ENCODE results near the gene RIBC2. TPM values are rescaled to one million over a fixed set of nuclear protein-coding genes. Genes with fewer than 3 reads are reported as not detected.

The RIBC2 gene
- total and polyA plus RNA-seq, 7 experiments from 2014 or later: 0.59 to 9.5 (median 1.4) TPM; not detected in 4

DNA sequence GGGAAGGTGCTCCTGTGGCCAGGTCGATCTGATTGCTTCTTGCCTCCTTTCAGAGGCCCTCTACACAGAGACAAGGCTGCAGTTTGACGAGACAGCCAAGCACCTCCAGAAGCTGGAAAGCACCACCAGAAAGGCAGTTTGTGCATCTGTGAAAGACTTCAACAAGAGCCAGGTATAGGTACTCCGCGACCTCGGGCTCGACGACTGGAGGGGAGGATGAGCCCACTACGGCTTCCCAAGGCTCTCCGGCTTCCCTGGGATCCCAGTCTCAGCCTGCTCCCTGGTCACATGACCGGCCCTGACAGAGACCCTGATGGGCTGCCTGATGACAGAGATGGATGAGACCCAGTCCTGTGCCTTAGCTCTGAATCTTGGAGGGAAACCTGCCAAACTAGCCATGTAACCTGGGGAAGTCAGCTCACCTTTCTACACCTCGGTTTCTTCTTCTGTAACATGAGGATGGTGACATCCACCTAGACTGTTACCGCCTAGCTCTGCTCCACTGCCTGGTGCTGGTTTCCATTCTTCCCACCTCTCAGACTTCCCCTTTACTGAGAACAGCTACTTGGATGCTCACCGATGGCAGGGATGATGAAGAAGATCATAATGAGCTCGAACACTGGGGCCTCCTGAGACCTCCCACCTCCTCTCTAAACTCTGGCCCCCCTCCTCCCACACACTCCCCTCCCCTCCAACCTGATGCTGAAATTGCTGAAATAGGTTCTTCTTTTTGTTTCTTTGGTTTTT is 8.9 kb downstream of the RIBC2 start:
- no peaks in the 10 kb centered on the region for H3K36me3 ChIP-seq (ENCODE audit: control insufficient read depth in 2 of 3, insufficient read depth in 3 of 3, low read length in 3 of 3)
- DNase-seq: no peak
- ATAC-seq: no peak
- Mint-ChIP-seq H3K27ac (no peak overlapping the region), H3K4me1 (peaks cover 0 to 7% (median 0%) of the 10 kb centered on the region in 7 donors), H3K9me3 (peaks cover 0 to 7% (median 0%) of the 10 kb centered on the region in 11 donors), H3K4me3 (no peak overlapping the region), H3K36me3 (peaks cover 0 to 30% (median 0%) of the 10 kb centered on the region in 5 donors), H3K27me3 (no peaks in the 10 kb centered on the region)
- no peak overlapping the region for H3K27ac ChIP-seq (ENCODE audit: low read depth, low read length)
- CTCF ChIA-PET: no interaction called here
- POLR2A ChIA-PET: interaction anchor here (0.6 kb wide), 1 partner anchor 175 kb away, joined by 5 read pairs; no protein-coding TSS in a partner anchor
- H3K9me3 ChIP-seq (ENCODE audit: control insufficient read depth in 2 of 3, low read length in 3 of 3): no peaks in the 10 kb centered on the region
- no peak overlapping the region for H3K4me3 ChIP-seq (ENCODE audit: low read length)
- no peaks in the 10 kb centered on the region for H3K27me3 ChIP-seq (ENCODE audit: control insufficient read depth in 2 of 2, insufficient read depth in 2 of 2, low read length in 2 of 2)
- H3K4me1 ChIP-seq (ENCODE audit: control insufficient read depth in 2 of 2, insufficient read depth in 2 of 2, low read length in 2 of 2): no peaks in the 10 kb centered on the region
- intact Hi-C loops (cut with micrococcal nuclease): loop anchor here in 1 of 2 donors (1.0 kb wide), 1 partner anchor 8 kb away; no protein-coding TSS in a partner anchor

DNA sequence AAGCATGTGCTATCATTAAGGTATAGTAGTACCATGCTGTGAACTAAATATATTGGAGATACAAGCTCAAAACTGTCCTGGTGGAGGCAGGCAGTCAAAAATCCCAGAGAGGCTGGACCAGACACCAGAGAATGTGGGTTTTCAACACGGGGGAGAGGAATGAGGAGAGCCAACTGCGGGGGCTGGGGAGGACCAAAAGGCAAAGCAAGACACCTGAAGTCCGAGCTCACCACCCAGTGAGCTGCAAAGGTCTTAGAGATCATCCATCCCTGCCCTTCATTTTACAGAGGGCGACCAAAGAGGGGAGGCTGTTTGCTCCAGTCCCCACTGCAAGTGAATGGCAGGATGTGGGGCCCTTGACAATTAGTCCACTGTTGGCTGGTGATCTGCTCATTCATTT is 10.0 kb downstream of the RIBC2 start:
- Mint-ChIP-seq H3K27me3 (no peaks in the 10 kb centered on the region), H3K4me3 (no peak overlapping the region), H3K36me3 (peaks cover 0 to 30% (median 0%) of the 10 kb centered on the region in 5 donors), H3K4me1 (peaks cover 0 to 11% (median 0%) of the 10 kb centered on the region in 7 donors), H3K27ac (no peak overlapping the region), H3K9me3 (peaks cover 0 to 7% (median 0%) of the 10 kb centered on the region in 11 donors)
- no peaks in the 10 kb centered on the region for H3K9me3 ChIP-seq (ENCODE audit: control insufficient read depth in 2 of 3, low read length in 3 of 3)
- DNase-seq (no peak), ATAC-seq (no peak)
- H3K4me3 ChIP-seq (ENCODE audit: low read length): no peak overlapping the region
- POLR2A ChIA-PET: no interaction called here
- intact Hi-C loops (cut with micrococcal nuclease): no loop called here
- no peak overlapping the region for H3K27ac ChIP-seq (ENCODE audit: low read depth, low read length)
- H3K27me3 ChIP-seq (ENCODE audit: control insufficient read depth in 2 of 2, insufficient read depth in 2 of 2, low read length in 2 of 2): no peaks in the 10 kb centered on the region
- H3K4me1 ChIP-seq (ENCODE audit: control insufficient read depth in 2 of 2, insufficient read depth in 2 of 2, low read length in 2 of 2): no peaks in the 10 kb centered on the region
- CTCF ChIA-PET: no interaction called here
- no peaks in the 10 kb centered on the region for H3K36me3 ChIP-seq (ENCODE audit: control insufficient read depth in 2 of 3, insufficient read depth in 3 of 3, low read length in 3 of 3)

DNA sequence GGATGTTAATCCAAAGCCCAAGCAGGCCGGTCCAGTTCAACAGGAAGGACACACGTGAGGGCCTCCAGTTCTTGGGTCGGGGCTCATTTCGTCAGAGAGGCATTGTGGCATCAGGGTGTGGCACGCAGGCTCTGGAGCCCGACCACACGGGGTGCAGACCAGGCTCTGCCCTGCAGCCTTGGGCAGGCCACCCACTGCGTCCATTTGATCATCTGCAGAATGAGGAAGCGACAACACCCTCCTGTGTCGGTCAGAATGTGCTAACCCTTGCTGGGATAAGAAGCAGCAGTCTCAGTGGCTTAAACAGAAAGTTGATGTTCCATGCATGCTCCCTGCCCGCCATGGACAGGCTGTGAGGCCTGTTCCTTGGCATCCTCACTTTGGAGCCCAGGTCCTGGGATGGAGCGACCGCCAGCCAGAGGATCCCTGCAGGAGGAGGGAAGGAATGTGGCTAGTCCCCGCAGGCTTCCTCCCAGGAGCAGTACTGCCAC is 10.8 kb downstream of the RIBC2 start:
- DNase-seq (no peak), ATAC-seq (peak; percentile 90)
- ChIA-PET POLR2A (no interaction called here), CTCF (no interaction called here)
- peaks cover 0 to 9% (median 0%) of the 10 kb centered on the region in 7 donors for H3K4me1 Mint-ChIP-seq
- H3K4me3 ChIP-seq (ENCODE audit: low read length): no peak overlapping the region
- intact Hi-C loops (cut with micrococcal nuclease): no loop called here
- no peaks in the 10 kb centered on the region for H3K36me3 ChIP-seq (ENCODE audit: control insufficient read depth in 2 of 3, insufficient read depth in 3 of 3, low read length in 3 of 3)
- H3K9me3 Mint-ChIP-seq: peaks cover 0 to 7% (median 0%) of the 10 kb centered on the region in 11 donors
- no peaks in the 10 kb centered on the region for H3K9me3 ChIP-seq (ENCODE audit: control insufficient read depth in 2 of 3, low read length in 3 of 3)
- H3K27me3 ChIP-seq (ENCODE audit: control insufficient read depth in 2 of 2, insufficient read depth in 2 of 2, low read length in 2 of 2): no peaks in the 10 kb centered on the region
- no peak overlapping the region for H3K4me3 Mint-ChIP-seq
- no peak overlapping the region for H3K27ac ChIP-seq (ENCODE audit: low read depth, low read length)
- no peak overlapping the region for H3K27ac Mint-ChIP-seq
- no peaks in the 10 kb centered on the region for H3K4me1 ChIP-seq (ENCODE audit: control insufficient read depth in 2 of 2, insufficient read depth in 2 of 2, low read length in 2 of 2)
- no peaks in the 10 kb centered on the region for H3K27me3 Mint-ChIP-seq
- H3K36me3 Mint-ChIP-seq: peaks cover 0 to 22% (median 0%) of the 10 kb centered on the region in 5 donors

DNA sequence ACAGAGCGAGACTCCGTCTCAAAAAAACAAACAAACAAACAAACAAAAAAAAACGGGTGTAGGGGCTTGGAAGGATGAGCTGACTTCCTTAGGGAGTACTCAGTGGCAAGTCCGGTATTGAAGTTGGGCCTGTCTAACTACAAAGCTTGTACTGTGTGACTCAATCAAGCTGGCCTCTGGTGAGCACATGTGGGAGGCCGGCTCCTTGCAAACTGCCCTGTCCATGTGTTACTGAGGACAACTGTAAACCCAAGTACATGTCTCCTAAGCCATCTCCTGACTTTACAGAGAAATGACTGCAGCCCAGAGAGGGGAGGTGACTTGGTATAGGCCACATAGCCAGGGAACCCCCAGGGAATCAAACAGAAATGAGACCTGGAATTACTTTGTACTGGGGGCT is 11.6 kb downstream of the RIBC2 start:
- Histone ChIP-seq H3K27ac (ENCODE audit: low read depth, low read length) (no peak overlapping the region), H3K4me3 (ENCODE audit: low read length) (no peak overlapping the region), H3K36me3 (ENCODE audit: control insufficient read depth in 2 of 3, insufficient read depth in 3 of 3, low read length in 3 of 3) (no peaks in the 10 kb centered on the region), H3K27me3 (ENCODE audit: control insufficient read depth in 2 of 2, insufficient read depth in 2 of 2, low read length in 2 of 2) (no peaks in the 10 kb centered on the region), H3K4me1 (ENCODE audit: control insufficient read depth in 2 of 2, insufficient read depth in 2 of 2, low read length in 2 of 2) (no peaks in the 10 kb centered on the region), H3K9me3 (ENCODE audit: control insufficient read depth in 2 of 3, low read length in 3 of 3) (no peaks in the 10 kb centered on the region)
- H3K27ac Mint-ChIP-seq: no peak overlapping the region
- peaks cover 0 to 7% (median 0%) of the 10 kb centered on the region in 11 donors for H3K9me3 Mint-ChIP-seq
- intact Hi-C loops (cut with micrococcal nuclease): no loop called here
- CTCF ChIA-PET: no interaction called here
- DNase-seq: no peak
- POLR2A ChIA-PET: interaction anchor here (0.7 kb wide), 1 partner anchor 83 kb away, joined by 3 read pairs; no protein-coding TSS in a partner anchor
- peaks cover 0 to 19% (median 0%) of the 10 kb centered on the region in 5 donors for H3K36me3 Mint-ChIP-seq
- H3K4me1 Mint-ChIP-seq: peaks cover 0 to 7% (median 0%) of the 10 kb centered on the region in 7 donors
- no peak for ATAC-seq
- H3K27me3 Mint-ChIP-seq: no peaks in the 10 kb centered on the region
- no peak overlapping the region for H3K4me3 Mint-ChIP-seq

GRCh38 chr22:45425531-45426265 is 12.2 kb downstream of the RIBC2 start:
- no peak for DNase-seq
- no peak overlapping the region for H3K27ac Mint-ChIP-seq
- Histone ChIP-seq H3K9me3 (ENCODE audit: control insufficient read depth in 2 of 3, low read length in 3 of 3) (no peaks in the 10 kb centered on the region), H3K27me3 (ENCODE audit: control insufficient read depth in 2 of 2, insufficient read depth in 2 of 2, low read length in 2 of 2) (no peaks in the 10 kb centered on the region), H3K36me3 (ENCODE audit: control insufficient read depth in 2 of 3, insufficient read depth in 3 of 3, low read length in 3 of 3) (no peaks in the 10 kb centered on the region), H3K4me3 (ENCODE audit: low read length) (no peak overlapping the region), H3K4me1 (ENCODE audit: control insufficient read depth in 2 of 2, insufficient read depth in 2 of 2, low read length in 2 of 2) (no peaks in the 10 kb centered on the region), H3K27ac (ENCODE audit: low read depth, low read length) (no peak overlapping the region)
- CTCF ChIA-PET: no interaction called here
- intact Hi-C loops (cut with micrococcal nuclease): no loop called here
- H3K4me3 Mint-ChIP-seq: no peak overlapping the region
- H3K9me3 Mint-ChIP-seq: peaks cover 0 to 7% (median 0%) of the 10 kb centered on the region in 11 donors
- POLR2A ChIA-PET: interaction anchor here (0.7 kb wide), 1 partner anchor 84 kb away, joined by 3 read pairs; no protein-coding TSS in a partner anchor
- H3K27me3 Mint-ChIP-seq: no peaks in the 10 kb centered on the region
- H3K36me3 Mint-ChIP-seq: peaks cover 0 to 13% (median 0%) of the 10 kb centered on the region in 5 donors
- H3K4me1 Mint-ChIP-seq: peaks cover 0 to 7% (median 0%) of the 10 kb centered on the region in 7 donors
- ATAC-seq: no peak

- Mint-ChIP-seq H3K36me3 (peaks cover 0 to 13% (median 0%) of the 10 kb centered on the region in 5 donors), H3K27ac (peak overlapping the region in 1 of 9 donors; percentile 70), H3K4me3 (no peak overlapping the region), H3K27me3 (no peaks in the 10 kb centered on the region), H3K9me3 (peaks cover 0 to 7% (median 0%) of the 10 kb centered on the region in 11 donors), H3K4me1 (peaks cover 0 to 7% (median 0%) of the 10 kb centered on the region in 7 donors)
- DNase-seq: no peak
- Histone ChIP-seq H3K27ac (ENCODE audit: low read depth, low read length) (no peak overlapping the region), H3K4me3 (ENCODE audit: low read length) (no peak overlapping the region), H3K4me1 (ENCODE audit: control insufficient read depth in 2 of 2, insufficient read depth in 2 of 2, low read length in 2 of 2) (no peaks in the 10 kb centered on the region), H3K36me3 (ENCODE audit: control insufficient read depth in 2 of 3, insufficient read depth in 3 of 3, low read length in 3 of 3) (no peaks in the 10 kb centered on the region), H3K27me3 (ENCODE audit: control insufficient read depth in 2 of 2, insufficient read depth in 2 of 2, low read length in 2 of 2) (no peaks in the 10 kb centered on the region), H3K9me3 (ENCODE audit: control insufficient read depth in 2 of 3, low read length in 3 of 3) (no peaks in the 10 kb centered on the region)
- intact Hi-C loops (cut with micrococcal nuclease): no loop called here
- POLR2A ChIA-PET: no interaction called here
- no peak for ATAC-seq
- CTCF ChIA-PET: no interaction called here
Observed at GRCh38 chr22:45426387-45426786, 12.9 kb downstream of the RIBC2 start.
